ENCODE measurements around the gene OR51S1.
"Not testable (repeated sequence)": the region's sequence is repeated elsewhere in the genome, so short reads cannot be mapped to it uniquely, and the experiment has no call there.

OR51S1 gene

DNA sequence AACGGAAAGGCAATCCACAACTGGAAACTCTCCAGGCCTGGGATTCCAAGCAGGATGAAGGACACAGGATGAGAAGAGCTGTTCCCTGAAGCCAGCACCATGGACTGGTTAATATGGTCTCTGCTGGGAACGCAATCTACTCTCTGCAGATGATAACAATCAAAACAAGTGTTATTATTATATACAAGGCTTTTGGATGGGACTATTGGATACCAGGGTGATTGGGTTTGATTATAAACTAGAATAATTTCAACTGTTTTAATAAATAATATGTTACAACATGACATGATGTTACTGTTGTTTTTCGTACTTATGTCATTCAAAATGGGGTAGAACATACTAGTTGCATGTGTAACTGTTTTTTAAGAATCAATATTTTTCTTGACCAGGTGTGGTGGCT is 44.7 kb downstream of the OR51S1 start, which contains the start of gene OR52R1:
OR52R1 (minus strand) TSS at position 101 of the 400 bp plus-strand sequence; CDS start at position 101, 0 bp downstream.
- Histone ChIP-seq H3K79me2 (ENCODE audit: control insufficient read depth, insufficient read depth, low read length) (no peaks in the 10 kb centered on the region), H3K4me2 (ENCODE audit: low read length) (no peak within 1 kb of the TSS), H3K4ac (ENCODE audit: low read depth, low read length) (no peak within 1 kb of the TSS), H2BK5ac (ENCODE audit: low read length) (no peak within 1 kb of the TSS), H3K9ac (ENCODE audit: low read length) (no peak within 1 kb of the TSS), H3K56ac (ENCODE audit: low read length) (no peak within 1 kb of the TSS), H3K23ac (ENCODE audit: low read length) (no peak within 1 kb of the TSS), H4K8ac (ENCODE audit: low read depth, low read length) (no peak within 1 kb of the TSS), H3K27me3 (ENCODE audit: insufficient read depth, low read length, poor library complexity) (no peaks in the 10 kb centered on the region), H3K79me1 (ENCODE audit: low read length) (no peaks in the 10 kb centered on the region), H3K27ac (ENCODE audit: low read depth, low read length) (no peak within 1 kb of the TSS), H2BK15ac (replicated peaks; ENCODE audit: low read depth) (no peak within 1 kb of the TSS), H4K5ac (ENCODE audit: low read length) (no peak within 1 kb of the TSS), H3K36me3 (ENCODE audit: control insufficient read depth, insufficient read depth, low read length) (no peaks in the 10 kb centered on the region), H3K4me1 (ENCODE audit: control insufficient read depth, low read depth, low read length) (no peaks in the 10 kb centered on the region), H3K4me3 (ENCODE audit: low read length) (no peak within 1 kb of the TSS), H2AK5ac (ENCODE audit: low read length) (no peak within 1 kb of the TSS), H3K18ac (ENCODE audit: low read length) (no peak within 1 kb of the TSS), H2BK120ac (ENCODE audit: low read depth, low read length) (no peak within 1 kb of the TSS)
- WGBS (ENCODE audit: extremely low coverage, insufficient coverage, low lambda C conversion rate), result no CpG with 5 or more reads among the region's 3 CpGs
- no peak for DNase-seq

DNA sequence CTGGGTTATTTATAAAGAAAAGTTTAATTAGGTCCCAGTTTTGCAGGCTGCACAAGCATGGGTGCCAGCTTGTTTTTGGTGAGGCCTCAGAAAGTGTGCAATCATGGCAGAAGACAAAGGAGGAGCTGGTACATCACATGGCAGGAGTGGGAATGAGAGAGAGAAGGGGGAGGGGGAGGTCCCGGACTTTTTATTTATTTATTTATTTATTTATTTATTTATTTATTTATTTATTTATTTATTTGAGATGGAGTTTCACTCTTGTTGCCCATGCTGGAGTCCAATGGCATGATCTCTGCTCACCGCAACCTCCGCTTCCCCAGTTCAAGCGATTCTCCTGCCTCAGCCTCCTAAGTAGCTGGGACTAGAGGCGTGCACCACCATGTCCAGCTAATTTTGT is 47.7 kb downstream of the OR51S1 start:
- H4K8ac ChIP-seq (ENCODE audit: low read depth, low read length); H2BK120ac ChIP-seq (ENCODE audit: low read depth, low read length); H3K36me3 ChIP-seq (ENCODE audit: control insufficient read depth, insufficient read depth, low read length); H4K5ac ChIP-seq (ENCODE audit: low read length); H3K4me1 ChIP-seq (ENCODE audit: control insufficient read depth, low read depth, low read length); H3K23ac ChIP-seq (ENCODE audit: low read length); H3K4me3 ChIP-seq (ENCODE audit: low read length); H2BK5ac ChIP-seq (ENCODE audit: low read length); H3K18ac ChIP-seq (ENCODE audit: low read length); H2AK5ac ChIP-seq (ENCODE audit: low read length); H3K79me1 ChIP-seq (ENCODE audit: low read length); H3K4ac ChIP-seq (ENCODE audit: low read depth, low read length); H3K79me2 ChIP-seq (ENCODE audit: control insufficient read depth, insufficient read depth, low read length); H3K27me3 ChIP-seq (ENCODE audit: insufficient read depth, low read length, poor library complexity); H2BK15ac ChIP-seq (replicated peaks; ENCODE audit: low read depth); H3K27ac ChIP-seq (ENCODE audit: low read depth, low read length); DNase-seq; H3K9ac ChIP-seq (ENCODE audit: low read length); H3K4me2 ChIP-seq (ENCODE audit: low read length); H3K56ac ChIP-seq (ENCODE audit: low read length): not testable (repeated sequence)
- no CpG with 5 or more reads among the region's 5 CpGs for WGBS (ENCODE audit: extremely low coverage, insufficient coverage, low lambda C conversion rate)

DNA sequence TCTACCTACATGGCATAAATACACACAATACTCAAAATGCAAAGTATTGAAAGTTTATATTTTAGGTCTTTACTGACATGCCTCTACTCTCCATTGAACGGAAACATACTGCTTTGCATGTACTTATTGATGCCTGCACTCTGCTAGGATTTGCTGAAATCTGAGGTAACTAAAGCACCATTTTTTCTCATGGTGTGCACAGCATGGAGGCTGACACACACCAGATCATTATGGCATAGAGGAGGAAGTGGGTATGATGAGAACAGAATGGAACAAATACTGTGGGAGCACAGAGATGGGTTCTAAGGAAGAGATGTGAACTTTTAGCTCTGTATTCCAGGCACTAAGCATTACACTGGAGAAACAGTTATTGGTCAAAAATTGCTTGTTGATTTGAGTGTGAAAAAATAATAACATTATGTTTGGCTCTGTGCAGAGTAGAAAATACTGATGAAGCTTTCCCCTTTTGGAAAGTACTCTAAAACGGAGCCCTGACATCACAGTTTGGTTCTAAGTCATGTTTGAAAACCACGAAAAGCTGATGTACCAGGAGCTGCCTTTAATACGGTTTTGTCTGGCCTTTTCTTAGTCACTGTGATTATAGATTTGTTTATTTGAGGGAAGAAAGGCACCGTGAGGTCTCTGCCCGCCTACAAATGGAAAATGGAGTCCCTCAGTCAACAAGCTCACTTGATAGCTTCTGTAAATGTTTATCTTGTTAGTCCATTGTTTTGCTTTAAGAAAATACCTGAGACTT is 50.4 kb downstream of the OR51S1 start:
- H3K56ac ChIP-seq (ENCODE audit: low read length), result no peak overlapping the region
- H4K8ac ChIP-seq (ENCODE audit: low read depth, low read length), result no peak overlapping the region
- H4K5ac ChIP-seq (ENCODE audit: low read length), result no peak overlapping the region
- H3K4ac ChIP-seq (ENCODE audit: low read depth, low read length), result no peak overlapping the region
- no peak overlapping the region for H3K27ac ChIP-seq (ENCODE audit: low read depth, low read length)
- H3K27me3 ChIP-seq (ENCODE audit: insufficient read depth, low read length, poor library complexity), result no peaks in the 10 kb centered on the region
- H3K4me1 ChIP-seq (ENCODE audit: control insufficient read depth, low read depth, low read length), result no peaks in the 10 kb centered on the region
- no peak for DNase-seq
- no peak overlapping the region for H2BK15ac ChIP-seq (replicated peaks; ENCODE audit: low read depth)
- no peak overlapping the region for H2AK5ac ChIP-seq (ENCODE audit: low read length)
- H2BK5ac ChIP-seq (ENCODE audit: low read length), result no peak overlapping the region
- H3K4me2 ChIP-seq (ENCODE audit: low read length), result no peak overlapping the region
- H3K79me1 ChIP-seq (ENCODE audit: low read length), result no peaks in the 10 kb centered on the region
- no peaks in the 10 kb centered on the region for H3K36me3 ChIP-seq (ENCODE audit: control insufficient read depth, insufficient read depth, low read length)
- no peak overlapping the region for H2BK120ac ChIP-seq (ENCODE audit: low read depth, low read length)
- H3K18ac ChIP-seq (ENCODE audit: low read length), result no peak overlapping the region
- H3K4me3 ChIP-seq (ENCODE audit: low read length), result no peak overlapping the region
- no peaks in the 10 kb centered on the region for H3K79me2 ChIP-seq (ENCODE audit: control insufficient read depth, insufficient read depth, low read length)
- WGBS (ENCODE audit: extremely low coverage, insufficient coverage, low lambda C conversion rate), result no CpG with 5 or more reads among the region's 6 CpGs
- H3K9ac ChIP-seq (ENCODE audit: low read length), result no peak overlapping the region
- no peak overlapping the region for H3K23ac ChIP-seq (ENCODE audit: low read length)
